Measurements from ENCODE around the gene PRM3. TPM values are rescaled to one million over a fixed set of nuclear protein-coding genes. Genes with fewer than 3 reads are reported as not detected.

PRM3 gene
- total RNA-seq, 3 donors from 2014 or later = not detected

DNA sequence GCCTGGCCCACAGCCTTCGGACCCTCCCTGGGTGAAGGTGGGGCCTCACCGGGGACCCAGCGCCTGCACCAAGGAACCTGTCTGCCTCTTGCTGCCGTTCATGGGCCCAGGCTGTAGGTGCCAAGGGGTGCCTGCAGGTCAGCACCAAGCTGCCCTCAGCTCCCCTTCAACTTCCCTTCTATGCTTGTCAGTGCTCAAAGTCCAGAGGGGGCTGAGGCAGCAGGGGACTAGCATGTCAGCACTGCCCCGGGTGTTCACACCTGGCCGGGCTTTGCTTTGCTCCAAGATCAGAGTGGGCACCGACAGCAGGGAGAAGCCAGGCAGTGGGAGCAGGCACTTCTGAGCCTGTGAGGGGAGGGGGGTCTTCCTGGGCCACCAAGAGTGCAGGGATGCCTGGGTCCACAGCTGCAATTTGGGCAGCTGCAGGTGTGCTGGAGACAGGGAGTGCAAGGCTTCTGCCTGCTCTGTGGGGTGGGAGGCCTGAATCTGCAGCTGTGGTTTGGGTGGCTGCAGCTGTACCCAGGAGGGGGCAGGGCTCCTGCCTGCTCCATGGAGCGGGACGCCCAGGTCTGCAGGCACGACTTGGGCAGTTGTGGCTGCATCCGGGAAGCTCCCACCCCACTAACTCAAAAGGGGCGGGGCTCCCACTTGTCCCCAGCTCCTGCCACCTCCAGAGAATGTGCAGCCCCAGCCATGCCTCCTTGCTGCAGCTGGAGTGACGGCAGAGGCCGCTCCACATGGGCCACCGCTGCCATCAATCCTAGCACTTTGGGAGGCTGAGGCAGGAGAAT lies 35.3 kb upstream of the PRM3 start:
- Histone ChIP-seq H3K36me3 (no peaks in the 10 kb centered on the region), H3K27ac (no peak overlapping the region), H3K4me3 (no peak overlapping the region), H3K9me3 (no peaks in the 10 kb centered on the region), H3K27me3 (no peaks in the 10 kb centered on the region), H3K4me1 (no peaks in the 10 kb centered on the region)
- no peak for TF ChIP-seq POLR2AphosphoS5 (IDR thresholded peaks at IDR 0.05)
- no peak for TF ChIP-seq POLR2A (IDR thresholded peaks at IDR 0.05)
- TF ChIP-seq, protein P1, sequence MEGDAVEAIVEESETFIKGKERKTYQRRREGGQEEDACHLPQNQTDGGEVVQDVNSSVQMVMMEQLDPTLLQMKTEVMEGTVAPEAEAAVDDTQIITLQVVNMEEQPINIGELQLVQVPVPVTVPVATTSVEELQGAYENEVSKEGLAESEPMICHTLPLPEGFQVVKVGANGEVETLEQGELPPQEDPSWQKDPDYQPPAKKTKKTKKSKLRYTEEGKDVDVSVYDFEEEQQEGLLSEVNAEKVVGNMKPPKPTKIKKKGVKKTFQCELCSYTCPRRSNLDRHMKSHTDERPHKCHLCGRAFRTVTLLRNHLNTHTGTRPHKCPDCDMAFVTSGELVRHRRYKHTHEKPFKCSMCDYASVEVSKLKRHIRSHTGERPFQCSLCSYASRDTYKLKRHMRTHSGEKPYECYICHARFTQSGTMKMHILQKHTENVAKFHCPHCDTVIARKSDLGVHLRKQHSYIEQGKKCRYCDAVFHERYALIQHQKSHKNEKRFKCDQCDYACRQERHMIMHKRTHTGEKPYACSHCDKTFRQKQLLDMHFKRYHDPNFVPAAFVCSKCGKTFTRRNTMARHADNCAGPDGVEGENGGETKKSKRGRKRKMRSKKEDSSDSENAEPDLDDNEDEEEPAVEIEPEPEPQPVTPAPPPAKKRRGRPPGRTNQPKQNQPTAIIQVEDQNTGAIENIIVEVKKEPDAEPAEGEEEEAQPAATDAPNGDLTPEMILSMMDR (IDR thresholded peaks at IDR 0.05) = no peak
- no peak for DNase-seq (ENCODE audit: low spot score in 2 of 2)
- intact Hi-C loops (cut with DNase I; ENCODE audit: low total_unique reads) = no loop called here

DNA sequence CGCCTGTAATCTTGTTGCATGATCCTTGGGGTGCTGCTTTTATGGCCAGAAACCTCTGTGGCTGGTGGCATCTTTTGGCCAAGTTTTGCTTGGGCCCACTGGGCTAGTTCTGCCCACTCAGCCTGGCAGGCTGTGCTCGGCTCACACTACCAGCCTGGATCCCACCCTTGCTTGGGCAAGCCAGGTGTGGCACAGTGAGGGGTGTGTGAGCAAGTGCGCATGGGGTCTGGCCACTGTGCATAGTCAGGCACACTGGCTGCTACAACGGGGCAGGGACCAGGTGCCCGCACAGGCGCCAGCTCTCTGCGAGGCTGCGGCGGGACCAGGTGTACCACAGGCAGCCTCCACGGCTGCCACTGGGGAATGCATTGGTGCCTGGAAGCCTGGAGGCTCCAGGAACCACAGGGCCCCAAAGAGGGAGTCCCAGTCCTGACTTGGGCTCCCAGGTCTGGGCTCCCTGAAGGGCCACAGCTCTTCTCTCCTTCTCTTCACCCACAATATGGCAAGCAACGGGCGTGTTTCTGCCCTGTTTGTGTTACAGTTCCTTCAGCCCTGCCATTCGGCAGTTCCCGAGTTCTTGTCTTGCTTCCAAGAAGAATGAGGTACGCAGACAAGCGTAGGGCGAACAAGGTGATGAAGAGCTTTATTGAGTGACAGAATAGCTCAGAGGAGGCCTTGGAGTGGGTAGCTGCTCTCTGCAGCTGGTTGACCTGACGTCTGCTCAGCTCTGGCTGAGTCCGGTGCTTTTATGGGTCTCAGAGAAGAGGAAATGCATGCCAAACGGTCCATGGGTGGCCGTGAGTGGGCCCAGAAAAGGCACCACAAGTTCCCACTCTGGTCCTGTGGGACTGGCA lies 34.4 kb upstream of the PRM3 start:
- intact Hi-C loops (cut with DNase I; ENCODE audit: low total_unique reads) = no loop called here
- Histone ChIP-seq H3K9me3 (no peaks in the 10 kb centered on the region), H3K4me1 (no peaks in the 10 kb centered on the region), H3K36me3 (no peaks in the 10 kb centered on the region), H3K27me3 (no peaks in the 10 kb centered on the region), H3K4me3 (no peak overlapping the region), H3K27ac (no peak overlapping the region)
- TF ChIP-seq, protein P1 (IDR thresholded peaks at IDR 0.05) = no peak
- TF ChIP-seq POLR2AphosphoS5 (IDR thresholded peaks at IDR 0.05) (no peak), POLR2A (IDR thresholded peaks at IDR 0.05) (no peak)
- DNase-seq (ENCODE audit: low spot score in 2 of 2) = no peak

DNA sequence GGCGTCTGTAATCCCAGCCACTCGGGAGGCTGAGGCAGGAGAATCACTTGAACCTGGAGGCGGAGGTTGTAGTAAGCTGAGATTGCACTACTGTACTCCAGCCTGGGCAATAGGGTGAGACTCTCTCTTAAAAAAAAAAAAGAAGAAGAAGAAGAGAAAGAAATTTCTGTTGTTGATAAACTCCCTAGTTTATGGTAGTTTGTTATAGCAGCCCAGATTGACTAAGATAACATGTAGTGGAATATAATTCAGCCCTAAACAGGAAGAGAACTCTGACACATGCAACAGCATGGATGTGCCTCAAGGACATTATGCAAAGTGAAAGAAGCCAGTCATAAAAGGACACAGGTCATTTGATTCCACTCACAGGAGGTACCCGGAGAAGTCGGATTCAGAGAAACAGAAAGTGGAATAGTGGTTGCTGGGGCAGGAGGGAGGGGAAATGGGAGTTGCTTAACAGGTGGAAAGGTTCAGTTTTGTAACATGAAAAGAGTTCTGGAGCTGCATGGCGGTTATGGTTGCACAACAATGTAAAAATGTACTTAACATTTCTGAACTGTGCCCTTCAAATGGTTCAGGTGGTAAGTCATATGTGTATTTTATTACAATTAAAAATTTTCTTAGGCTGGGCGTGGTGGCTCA lies 33.7 kb upstream of the PRM3 start:
- intact Hi-C loops (cut with DNase I; ENCODE audit: low total_unique reads) = no loop called here
- no peak for DNase-seq (ENCODE audit: low spot score in 2 of 2)

DNA sequence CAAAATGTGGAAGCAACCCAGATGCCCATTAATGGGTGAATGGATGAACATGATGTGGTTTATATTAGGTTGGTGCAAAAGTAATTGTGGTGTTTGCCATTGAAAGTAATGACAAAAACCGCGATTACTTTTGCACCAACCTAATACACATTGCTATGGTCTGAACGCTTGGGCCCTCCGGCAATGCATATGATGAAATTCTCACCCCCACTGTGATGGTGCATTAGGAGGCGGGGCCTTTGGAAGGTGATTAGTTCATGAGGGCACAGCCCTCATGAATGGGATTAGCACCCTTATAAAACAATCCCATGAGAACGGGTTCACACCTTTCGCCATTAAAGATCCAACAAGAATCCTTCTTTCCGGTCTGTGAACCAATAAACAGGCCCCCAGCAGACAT lies 33.0 kb upstream of the PRM3 start:
- H3K27ac ChIP-seq = no peak overlapping the region
- H3K4me1 ChIP-seq = no peaks in the 10 kb centered on the region
- intact Hi-C loops (cut with DNase I; ENCODE audit: low total_unique reads) = no loop called here
- no peaks in the 10 kb centered on the region for H3K36me3 ChIP-seq
- no peak for DNase-seq (ENCODE audit: low spot score in 2 of 2)
- H3K27me3 ChIP-seq = no peaks in the 10 kb centered on the region
- no peaks in the 10 kb centered on the region for H3K9me3 ChIP-seq
- H3K4me3 ChIP-seq = no peak overlapping the region
- TF ChIP-seq POLR2A (IDR thresholded peaks at IDR 0.05) (no peak), POLR2AphosphoS5 (IDR thresholded peaks at IDR 0.05) (no peak)
- TF ChIP-seq, protein P1 (IDR thresholded peaks at IDR 0.05) = no peak

More for the DNA sequence above, 33.7 kb upstream of the PRM3 start:
- TF ChIP-seq POLR2A (IDR thresholded peaks at IDR 0.05) = no peak
- no peak for TF ChIP-seq POLR2AphosphoS5 (IDR thresholded peaks at IDR 0.05)
- TF ChIP-seq, protein P1 (IDR thresholded peaks at IDR 0.05) = no peak
- H3K27ac ChIP-seq = no peak overlapping the region
- H3K9me3 ChIP-seq = no peaks in the 10 kb centered on the region
- no peaks in the 10 kb centered on the region for H3K36me3 ChIP-seq
- H3K4me1 ChIP-seq = no peaks in the 10 kb centered on the region
- H3K4me3 ChIP-seq = no peak overlapping the region
- no peaks in the 10 kb centered on the region for H3K27me3 ChIP-seq

Data from breast epithelium (tissue), 4 donors.